ENCODE measurements around the gene SLIT3.

Gene SLIT3

DNA sequence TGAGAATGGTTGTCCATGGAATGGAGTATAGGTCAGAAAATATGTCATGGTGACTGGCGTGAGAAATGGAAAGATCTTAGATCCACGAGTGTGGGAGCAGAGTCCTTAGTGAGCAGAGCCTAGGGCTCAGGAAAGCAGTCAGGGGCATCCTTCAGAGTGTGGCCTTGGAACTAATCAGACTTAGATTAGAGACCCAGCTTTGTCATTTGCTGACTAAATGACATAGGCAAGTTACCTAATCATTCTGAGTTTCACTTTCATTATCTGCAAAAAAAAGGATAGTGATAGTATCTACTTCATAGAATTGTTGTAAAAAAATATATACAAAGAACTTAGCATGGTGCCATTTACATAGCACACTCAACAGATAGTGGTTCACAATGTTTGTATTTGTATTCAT, 24.3 kb upstream of the SLIT3 start:
- no peak overlapping the region for H3K4me3 ChIP-seq (ENCODE audit: low read length)
- no peak for TF ChIP-seq EZH2phosphoT487 (IDR thresholded peaks at IDR 0.05; ENCODE audit: low read depth)
- TF ChIP-seq, protein P1, sequence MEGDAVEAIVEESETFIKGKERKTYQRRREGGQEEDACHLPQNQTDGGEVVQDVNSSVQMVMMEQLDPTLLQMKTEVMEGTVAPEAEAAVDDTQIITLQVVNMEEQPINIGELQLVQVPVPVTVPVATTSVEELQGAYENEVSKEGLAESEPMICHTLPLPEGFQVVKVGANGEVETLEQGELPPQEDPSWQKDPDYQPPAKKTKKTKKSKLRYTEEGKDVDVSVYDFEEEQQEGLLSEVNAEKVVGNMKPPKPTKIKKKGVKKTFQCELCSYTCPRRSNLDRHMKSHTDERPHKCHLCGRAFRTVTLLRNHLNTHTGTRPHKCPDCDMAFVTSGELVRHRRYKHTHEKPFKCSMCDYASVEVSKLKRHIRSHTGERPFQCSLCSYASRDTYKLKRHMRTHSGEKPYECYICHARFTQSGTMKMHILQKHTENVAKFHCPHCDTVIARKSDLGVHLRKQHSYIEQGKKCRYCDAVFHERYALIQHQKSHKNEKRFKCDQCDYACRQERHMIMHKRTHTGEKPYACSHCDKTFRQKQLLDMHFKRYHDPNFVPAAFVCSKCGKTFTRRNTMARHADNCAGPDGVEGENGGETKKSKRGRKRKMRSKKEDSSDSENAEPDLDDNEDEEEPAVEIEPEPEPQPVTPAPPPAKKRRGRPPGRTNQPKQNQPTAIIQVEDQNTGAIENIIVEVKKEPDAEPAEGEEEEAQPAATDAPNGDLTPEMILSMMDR (IDR thresholded peaks at IDR 0.05; ENCODE audit: low read depth, low read length) = no peak
- no peak overlapping the region for H3K9ac ChIP-seq (ENCODE audit: low read length)
- no peaks in the 10 kb centered on the region for H3K4me1 ChIP-seq (ENCODE audit: low read length)
- no peaks in the 10 kb centered on the region for H3K36me3 ChIP-seq (replicated peaks; ENCODE audit: low read depth, low read length)
- H3K27me3 ChIP-seq (ENCODE audit: low read depth, low read length) = peaks cover 50% of the 10 kb centered on the region
- no peaks in the 10 kb centered on the region for H3K79me2 ChIP-seq (ENCODE audit: low read length)
- H3K27ac ChIP-seq (ENCODE audit: low read length) = no peak overlapping the region
- no peaks in the 10 kb centered on the region for H3K9me3 ChIP-seq (ENCODE audit: insufficient read depth, low read length)
- H4K20me1 ChIP-seq (ENCODE audit: insufficient read depth, low read length) = no peaks in the 10 kb centered on the region
- H3K4me2 ChIP-seq (ENCODE audit: low read length) = no peak overlapping the region
- no peak overlapping the region for H2AFZ ChIP-seq (ENCODE audit: low read depth, low read length)

DNA sequence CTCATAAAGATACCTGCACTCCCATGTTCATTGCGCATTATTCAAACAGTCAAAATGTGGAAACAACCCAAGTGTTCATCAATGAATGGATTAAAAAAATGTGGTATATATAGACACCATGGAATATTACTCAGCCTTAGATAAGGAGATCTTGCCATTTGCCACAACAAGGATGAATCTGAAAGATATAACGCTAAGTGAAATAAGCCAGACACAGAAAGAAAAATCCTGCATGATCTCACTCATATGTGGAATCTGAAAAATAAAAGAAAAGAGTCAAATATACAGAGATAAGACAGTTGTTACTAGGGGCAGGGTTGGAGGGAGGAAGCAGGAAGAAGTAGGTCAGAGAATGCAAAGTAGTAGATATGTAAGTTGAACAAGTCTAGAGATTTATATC, 17.6 kb upstream of the SLIT3 start:
- H2AFZ ChIP-seq (ENCODE audit: low read depth, low read length) = no peak overlapping the region
- H3K27me3 ChIP-seq (ENCODE audit: low read depth, low read length) = peaks cover 43% of the 10 kb centered on the region
- no peaks in the 10 kb centered on the region for H3K79me2 ChIP-seq (ENCODE audit: low read length)
- H4K20me1 ChIP-seq (ENCODE audit: insufficient read depth, low read length) = no peaks in the 10 kb centered on the region
- H3K27ac ChIP-seq (ENCODE audit: low read length) = no peak overlapping the region
- H3K9me3 ChIP-seq (ENCODE audit: insufficient read depth, low read length) = no peaks in the 10 kb centered on the region
- H3K4me3 ChIP-seq (ENCODE audit: low read length) = no peak overlapping the region
- no peaks in the 10 kb centered on the region for H3K4me1 ChIP-seq (ENCODE audit: low read length)
- no peaks in the 10 kb centered on the region for H3K36me3 ChIP-seq (replicated peaks; ENCODE audit: low read depth, low read length)
- TF ChIP-seq EZH2phosphoT487 (IDR thresholded peaks at IDR 0.05; ENCODE audit: low read depth) = no peak
- TF ChIP-seq, protein P1 (IDR thresholded peaks at IDR 0.05; ENCODE audit: low read depth, low read length) = no peak
- no peak overlapping the region for H3K9ac ChIP-seq (ENCODE audit: low read length)
- no peak overlapping the region for H3K4me2 ChIP-seq (ENCODE audit: low read length)

DNA sequence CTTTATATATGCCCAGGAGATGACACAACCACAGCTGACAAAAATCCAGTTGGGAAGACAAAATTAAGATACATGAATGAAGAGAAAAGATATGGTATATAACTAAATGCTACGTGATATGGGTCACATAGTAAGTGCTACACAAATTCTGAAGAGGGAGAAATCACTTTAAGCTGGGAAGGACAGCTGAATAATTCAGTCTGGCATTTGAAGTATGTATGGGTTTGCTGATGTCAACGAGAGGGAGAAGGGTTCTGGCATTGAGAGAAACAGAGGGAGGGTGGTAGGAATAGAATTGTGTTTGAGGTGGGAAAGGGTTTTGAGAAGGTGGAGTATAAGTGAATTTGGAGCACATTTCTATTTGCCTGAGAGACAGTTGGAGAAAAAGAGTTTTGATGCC, 6.7 kb upstream of the SLIT3 start:
- no peaks in the 10 kb centered on the region for H4K20me1 ChIP-seq (ENCODE audit: insufficient read depth, low read length)
- no peaks in the 10 kb centered on the region for H3K79me2 ChIP-seq (ENCODE audit: low read length)
- no peak overlapping the region for H3K9ac ChIP-seq (ENCODE audit: low read length)
- peaks cover 46% of the 10 kb centered on the region for H3K27me3 ChIP-seq (ENCODE audit: low read depth, low read length)
- H3K4me1 ChIP-seq (ENCODE audit: low read length) = no peaks in the 10 kb centered on the region
- no peak overlapping the region for H3K4me3 ChIP-seq (ENCODE audit: low read length)
- H3K9me3 ChIP-seq (ENCODE audit: insufficient read depth, low read length) = no peaks in the 10 kb centered on the region
- H3K27ac ChIP-seq (ENCODE audit: low read length) = no peak overlapping the region
- H3K4me2 ChIP-seq (ENCODE audit: low read length) = no peak overlapping the region
- no peak for TF ChIP-seq EZH2phosphoT487 (IDR thresholded peaks at IDR 0.05; ENCODE audit: low read depth)
- TF ChIP-seq, protein P1 (IDR thresholded peaks at IDR 0.05; ENCODE audit: low read depth, low read length) = no peak
- no peaks in the 10 kb centered on the region for H3K36me3 ChIP-seq (replicated peaks; ENCODE audit: low read depth, low read length)
- no peak overlapping the region for H2AFZ ChIP-seq (ENCODE audit: low read depth, low read length)

DNA sequence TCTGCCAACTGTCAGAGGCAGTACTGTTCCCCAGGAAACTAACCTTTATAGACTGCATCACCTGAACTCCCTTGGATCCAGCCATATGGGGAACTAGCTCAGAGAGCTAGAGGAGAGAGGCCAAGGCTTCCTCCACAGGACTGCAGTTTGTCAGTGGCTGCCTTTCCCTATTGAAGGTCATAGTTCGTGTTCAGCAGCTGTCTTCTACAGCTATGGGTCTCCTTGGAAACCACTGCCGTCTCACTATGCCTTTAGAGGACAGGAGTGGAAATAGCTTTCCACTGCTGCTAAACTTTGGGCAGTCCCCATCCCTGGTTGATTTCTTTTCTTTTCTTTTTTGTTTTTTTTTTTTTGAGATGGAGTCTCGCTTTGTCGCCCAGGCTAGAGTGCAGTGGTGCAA, 4.4 kb upstream of the SLIT3 start:
- H2AFZ ChIP-seq (ENCODE audit: low read depth, low read length) = no peak overlapping the region
- H3K4me1 ChIP-seq (ENCODE audit: low read length) = no peaks in the 10 kb centered on the region
- no peaks in the 10 kb centered on the region for H3K36me3 ChIP-seq (replicated peaks; ENCODE audit: low read depth, low read length)
- no peak overlapping the region for H3K4me3 ChIP-seq (ENCODE audit: low read length)
- H3K27ac ChIP-seq (ENCODE audit: low read length) = no peak overlapping the region
- no peak overlapping the region for H3K4me2 ChIP-seq (ENCODE audit: low read length)
- H3K9me3 ChIP-seq (ENCODE audit: insufficient read depth, low read length) = no peaks in the 10 kb centered on the region
- H4K20me1 ChIP-seq (ENCODE audit: insufficient read depth, low read length) = no peaks in the 10 kb centered on the region
- no peak overlapping the region for H3K9ac ChIP-seq (ENCODE audit: low read length)
- no peak for TF ChIP-seq EZH2phosphoT487 (IDR thresholded peaks at IDR 0.05; ENCODE audit: low read depth)
- TF ChIP-seq, protein P1 (IDR thresholded peaks at IDR 0.05; ENCODE audit: low read depth, low read length) = no peak
- peaks cover 46% of the 10 kb centered on the region for H3K27me3 ChIP-seq (ENCODE audit: low read depth, low read length)
- H3K79me2 ChIP-seq (ENCODE audit: low read length) = no peaks in the 10 kb centered on the region
